ENCODE data around the gene SLC20A1.

DNA sequence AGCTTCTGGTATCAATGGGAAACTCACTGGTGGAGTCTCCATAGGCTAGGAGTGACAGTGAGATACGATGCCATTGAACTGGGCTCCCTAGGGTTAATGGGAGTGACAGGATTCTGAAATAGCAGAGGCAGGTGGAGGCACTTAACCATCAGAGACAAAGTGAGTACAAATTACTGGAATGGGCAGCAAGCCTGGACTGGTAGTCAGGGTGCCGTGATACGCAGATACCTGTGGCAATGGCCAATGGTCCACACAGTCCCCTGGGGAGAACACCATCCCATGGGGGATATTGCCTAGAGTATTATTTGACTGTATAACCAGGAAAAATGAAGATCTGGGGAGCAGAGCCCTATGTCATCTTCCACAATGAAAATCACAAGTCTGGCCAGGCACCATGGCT is 44.0 kb upstream of the SLC20A1 start:
- TF ChIP-seq, protein P1, sequence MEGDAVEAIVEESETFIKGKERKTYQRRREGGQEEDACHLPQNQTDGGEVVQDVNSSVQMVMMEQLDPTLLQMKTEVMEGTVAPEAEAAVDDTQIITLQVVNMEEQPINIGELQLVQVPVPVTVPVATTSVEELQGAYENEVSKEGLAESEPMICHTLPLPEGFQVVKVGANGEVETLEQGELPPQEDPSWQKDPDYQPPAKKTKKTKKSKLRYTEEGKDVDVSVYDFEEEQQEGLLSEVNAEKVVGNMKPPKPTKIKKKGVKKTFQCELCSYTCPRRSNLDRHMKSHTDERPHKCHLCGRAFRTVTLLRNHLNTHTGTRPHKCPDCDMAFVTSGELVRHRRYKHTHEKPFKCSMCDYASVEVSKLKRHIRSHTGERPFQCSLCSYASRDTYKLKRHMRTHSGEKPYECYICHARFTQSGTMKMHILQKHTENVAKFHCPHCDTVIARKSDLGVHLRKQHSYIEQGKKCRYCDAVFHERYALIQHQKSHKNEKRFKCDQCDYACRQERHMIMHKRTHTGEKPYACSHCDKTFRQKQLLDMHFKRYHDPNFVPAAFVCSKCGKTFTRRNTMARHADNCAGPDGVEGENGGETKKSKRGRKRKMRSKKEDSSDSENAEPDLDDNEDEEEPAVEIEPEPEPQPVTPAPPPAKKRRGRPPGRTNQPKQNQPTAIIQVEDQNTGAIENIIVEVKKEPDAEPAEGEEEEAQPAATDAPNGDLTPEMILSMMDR (IDR thresholded peaks at IDR 0.05): no peak
- TF ChIP-seq POLR2A (IDR thresholded peaks at IDR 0.05): no peak
